GM12872 (cell line): ENCODE results near the gene FRA10AC1.
A peak's percentile ranks its signal among the peaks of the same experiment; 100 is the strongest.

Experiments used
- CTCF ChIP-seq: IDR thresholded peaks from 3 replicates; pipeline ENCODE4 v1.5.1; 2011; ENCODE audit warnings: low read depth, mild to moderate bottlenecking, low read length, moderate library complexity; ENCODE audit not compliant: insufficient read depth

FRA10AC1 gene

GRCh38 chr10:93702210-93703001 is at the start of gene FRA10AC1:
FRA10AC1 (minus strand) TSS chr10:93702592; CDS start chr10:93700106, 2,486 bp downstream.
- peak; percentile 44; the same call in 2 of the 3 replicates for TF ChIP-seq CTCF

- no peak for TF ChIP-seq CTCF
These were observed 49.4 kb upstream of the FRA10AC1 start for GRCh38 chr10:93751832-93752231.

- no peak for TF ChIP-seq CTCF
These were observed 48.7 kb upstream of the FRA10AC1 start for GRCh38 chr10:93751124-93751523.

GRCh38 chr10:93749218-93749799 is 46.9 kb upstream of the FRA10AC1 start:
- no peak for TF ChIP-seq CTCF

GRCh38 chr10:93746844-93747284 is 44.5 kb upstream of the FRA10AC1 start:
- TF ChIP-seq CTCF = peak; percentile 61

- TF ChIP-seq CTCF = peak; percentile 26; the same call in 1 of the 3 replicates
These were observed 43.1 kb upstream of the FRA10AC1 start for GRCh38 chr10:93745408-93746065.

- TF ChIP-seq CTCF = no peak
These were observed 40.4 kb upstream of the FRA10AC1 start for GRCh38 chr10:93742633-93743349.
